GM18517 (cell line): ENCODE results near the gene CCDC136.

ENCODE experiments used
- ATAC-seq: cut with Tn5 transposase; IDR thresholded peaks from one replicate; pipeline ENCODE4 v1.9.1; 2021; ENCODE audit warnings: mild to moderate bottlenecking, moderate library complexity; ENCODE audit not compliant: unreplicated experiment

The CCDC136 gene

DNA sequence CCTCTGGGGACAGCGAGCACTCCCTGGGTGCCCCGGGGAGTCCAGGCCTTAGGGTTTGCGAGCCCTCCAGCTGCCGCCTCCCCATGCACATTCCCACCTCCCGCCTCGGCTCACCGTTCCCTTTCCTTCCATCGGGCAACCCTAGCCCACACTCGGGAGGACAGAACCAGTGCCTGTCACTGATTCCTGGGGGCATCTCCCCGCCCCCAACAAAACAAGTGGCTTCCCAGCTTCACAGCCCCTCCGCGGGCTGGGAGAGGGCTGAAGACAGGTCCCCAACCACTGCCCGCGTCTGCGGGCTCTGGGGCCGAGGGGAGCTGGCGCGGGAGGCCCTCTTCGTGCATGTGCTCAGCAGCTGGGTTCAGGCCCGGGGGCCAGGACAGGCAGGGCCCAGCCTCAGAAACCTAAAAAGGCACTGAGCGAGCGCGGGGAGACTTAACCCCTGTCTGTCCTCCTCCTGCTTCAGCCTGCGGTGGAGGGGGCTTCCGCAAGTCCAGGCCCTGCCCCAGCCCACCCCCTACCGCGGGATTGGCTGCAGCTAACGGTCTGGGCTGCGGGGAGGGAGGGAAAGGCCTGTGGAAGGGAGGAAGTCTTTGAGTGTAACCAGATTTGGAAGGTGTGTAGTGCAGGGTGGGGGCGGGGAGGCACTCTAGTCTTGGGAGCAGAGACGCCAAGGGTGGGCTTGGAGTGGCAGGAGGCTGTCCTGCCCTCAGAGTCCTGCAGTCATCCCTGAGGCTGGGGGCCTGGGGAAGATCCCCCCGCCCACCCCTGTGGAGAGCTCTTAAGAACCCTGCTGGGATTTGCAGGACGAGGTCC lies 39.6 kb downstream of the CCDC136 start:
- no peak for ATAC-seq

DNA sequence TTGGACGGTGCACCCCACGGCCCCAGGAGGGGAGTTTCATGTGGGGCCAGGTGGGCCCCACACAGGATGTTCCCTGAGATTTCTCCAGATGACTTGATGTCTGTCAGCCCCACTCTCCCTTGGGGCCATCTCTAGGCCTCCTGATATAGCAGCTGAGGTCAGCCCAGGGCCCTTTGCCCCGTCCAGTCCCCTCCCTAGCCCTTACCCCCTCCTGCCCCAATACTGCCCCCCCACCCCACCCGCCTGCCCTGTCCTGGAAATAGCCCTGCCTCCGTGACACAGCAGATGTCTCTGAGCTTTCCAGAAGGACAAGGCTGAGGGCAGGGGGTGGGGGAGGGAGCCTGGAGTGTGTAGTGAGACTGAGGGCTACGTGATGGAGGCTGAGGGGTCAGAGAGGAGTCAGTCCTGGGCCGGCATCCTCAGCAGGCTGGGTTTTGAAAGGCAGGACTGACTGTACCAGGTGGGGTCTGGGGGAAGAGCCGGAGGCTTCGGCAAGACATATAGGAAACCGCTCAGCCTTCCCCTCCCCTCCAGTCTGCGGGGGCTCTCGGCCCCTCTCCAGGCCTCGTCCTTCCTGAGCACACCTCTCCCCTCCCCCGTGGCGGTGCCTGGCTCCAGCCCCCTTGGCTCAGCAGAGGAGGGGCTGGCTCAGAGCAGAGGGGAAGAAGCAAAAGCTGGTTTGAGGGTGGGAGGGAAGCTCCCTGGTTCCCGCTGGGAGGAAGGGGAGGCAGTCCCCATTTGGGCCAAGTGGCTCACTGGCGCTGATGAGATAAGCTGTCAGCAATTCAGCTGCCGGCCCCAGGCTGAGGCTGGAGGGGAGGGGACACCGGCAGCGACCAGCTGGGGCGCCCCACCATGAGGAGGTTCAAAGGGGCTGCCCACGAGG lies 40.5 kb downstream of the CCDC136 start:
- ATAC-seq: no peak

DNA sequence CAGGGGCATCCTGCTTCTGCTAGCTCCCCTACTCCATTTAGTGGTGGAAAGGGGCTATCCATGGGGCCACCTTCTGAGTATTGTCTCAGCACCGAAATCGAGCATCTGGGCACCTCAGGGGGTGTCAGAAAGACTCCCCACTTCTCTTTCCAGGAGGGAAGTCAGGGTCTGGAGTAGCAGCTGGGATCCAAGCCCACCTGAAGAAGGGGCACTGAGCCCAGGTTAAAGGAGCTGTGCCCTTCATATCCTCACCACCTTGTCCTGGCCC lies 41.0 kb downstream of the CCDC136 start:
- ATAC-seq: no peak

DNA sequence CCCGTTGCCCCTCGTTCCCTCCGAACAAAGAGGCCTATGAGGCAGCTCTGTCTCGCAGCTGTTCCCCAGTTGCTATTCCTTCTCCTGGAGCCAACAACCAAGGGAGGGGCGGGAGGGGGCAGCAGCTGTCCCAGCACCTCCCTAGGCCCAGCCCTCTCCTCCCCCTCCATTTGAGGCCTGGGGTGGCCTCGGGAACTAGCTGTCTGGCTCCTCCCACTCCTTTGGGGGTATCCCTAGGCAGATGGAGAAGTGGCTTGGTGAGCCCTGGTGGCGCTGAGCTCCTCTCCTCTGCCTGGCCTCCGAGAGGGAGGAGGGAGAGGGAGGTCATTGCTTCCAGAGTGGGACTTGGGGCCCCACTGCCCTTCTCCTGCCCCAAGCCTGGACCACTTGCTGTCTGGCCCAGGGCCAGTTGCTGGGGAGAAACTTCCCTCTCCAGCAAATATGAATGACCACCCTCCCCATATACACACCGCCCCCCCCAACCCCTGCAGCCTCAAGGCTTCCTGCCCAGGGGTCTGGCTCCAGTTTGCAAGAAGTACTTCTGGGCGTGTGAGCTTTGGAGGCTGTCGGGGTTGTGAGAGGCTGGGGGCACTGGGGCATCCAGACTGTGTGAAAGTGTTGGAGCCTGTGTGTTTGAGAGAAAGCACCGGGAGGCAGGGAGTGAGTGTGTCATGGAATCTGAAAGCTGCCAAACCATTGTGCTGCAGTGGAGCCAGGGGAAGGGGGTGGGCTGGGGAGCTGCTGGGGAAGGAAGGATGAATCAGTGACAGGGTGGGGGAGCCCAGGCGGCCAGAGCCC lies 41.6 kb downstream of the CCDC136 start:
- ATAC-seq: no peak

DNA sequence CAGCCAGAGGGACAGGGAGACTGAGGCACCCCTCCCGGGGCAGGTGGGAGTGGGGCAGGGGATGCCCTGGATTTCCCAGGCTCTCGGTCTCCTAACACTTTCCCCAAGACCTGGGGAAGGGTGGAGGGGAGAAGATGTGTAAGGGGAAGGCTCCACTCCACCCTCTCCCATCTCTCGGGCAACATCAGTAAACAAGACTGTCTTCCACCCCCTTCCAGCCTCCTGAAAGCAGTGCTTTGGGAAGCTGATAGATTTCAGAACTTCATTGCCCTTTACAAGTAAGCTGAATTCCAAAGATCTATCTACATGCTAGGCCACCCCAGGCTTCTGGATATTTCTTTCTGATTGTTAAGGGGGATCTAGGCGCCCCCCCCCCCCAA lies 42.2 kb downstream of the CCDC136 start:
- no peak for ATAC-seq

DNA sequence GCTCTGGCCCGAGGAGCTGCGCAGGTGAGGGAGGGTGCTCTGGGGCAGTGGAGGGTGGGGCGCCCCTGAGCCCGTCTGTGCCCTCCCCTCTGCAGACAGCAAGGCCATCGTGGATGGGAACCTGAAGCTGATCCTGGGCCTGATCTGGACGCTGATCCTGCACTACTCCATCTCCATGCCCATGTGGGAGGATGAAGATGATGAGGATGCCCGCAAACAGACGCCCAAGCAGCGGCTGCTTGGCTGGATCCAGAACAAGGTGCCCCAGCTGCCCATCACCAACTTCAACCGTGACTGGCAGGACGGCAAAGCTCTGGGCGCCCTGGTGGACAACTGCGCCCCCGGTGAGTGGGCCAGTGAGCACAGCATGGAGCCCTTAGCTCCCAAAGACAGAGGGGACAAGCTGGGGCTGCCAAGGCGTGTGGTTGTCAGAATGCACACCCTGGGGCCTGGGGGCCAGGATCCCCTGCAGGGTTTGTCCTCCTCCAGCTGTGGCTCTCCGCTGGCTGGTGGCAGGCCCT lies 43.5 kb downstream of the CCDC136 start:
- ATAC-seq: no peak

DNA sequence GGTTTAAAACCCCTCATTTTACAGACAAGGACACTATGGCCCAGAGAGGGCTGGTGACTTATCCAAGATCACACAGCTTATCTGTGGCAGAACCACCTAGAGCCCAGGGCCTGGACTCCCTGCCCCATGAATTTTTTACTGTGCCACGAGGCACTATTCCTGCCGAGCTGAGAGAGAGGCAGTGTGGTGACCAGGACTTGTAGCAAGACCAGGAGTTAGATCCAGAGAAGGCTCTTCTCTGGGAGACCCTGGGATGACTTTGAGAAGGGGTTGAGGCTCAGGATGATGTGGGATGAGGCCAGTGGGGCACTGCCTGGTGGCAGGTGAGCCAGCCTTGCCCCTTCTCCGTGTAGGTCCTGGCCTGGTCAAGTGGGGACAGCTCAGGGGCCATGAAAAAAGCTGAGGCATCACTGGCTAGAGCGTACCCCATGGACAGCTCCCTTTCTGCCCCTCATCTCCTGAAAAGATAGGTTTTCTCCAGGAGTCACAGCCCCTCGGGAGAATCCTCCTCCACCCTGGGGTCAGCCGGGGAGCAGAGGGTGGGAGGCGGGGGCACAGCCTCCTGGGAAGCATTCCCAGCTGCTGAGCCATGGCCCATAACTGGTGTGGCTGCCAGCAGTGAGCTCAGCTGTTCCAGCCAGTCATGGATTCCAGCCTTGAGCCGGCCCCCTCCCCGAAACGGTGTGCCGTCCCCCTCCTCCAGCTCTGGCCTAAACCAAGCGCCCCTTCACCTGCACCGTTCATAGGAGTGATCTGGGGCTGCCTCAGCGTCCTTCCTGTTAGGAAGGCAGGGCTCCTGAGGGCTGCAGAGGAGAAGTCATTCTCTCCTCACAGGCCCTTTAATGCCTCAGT lies 44.2 kb downstream of the CCDC136 start:
- no peak for ATAC-seq

DNA sequence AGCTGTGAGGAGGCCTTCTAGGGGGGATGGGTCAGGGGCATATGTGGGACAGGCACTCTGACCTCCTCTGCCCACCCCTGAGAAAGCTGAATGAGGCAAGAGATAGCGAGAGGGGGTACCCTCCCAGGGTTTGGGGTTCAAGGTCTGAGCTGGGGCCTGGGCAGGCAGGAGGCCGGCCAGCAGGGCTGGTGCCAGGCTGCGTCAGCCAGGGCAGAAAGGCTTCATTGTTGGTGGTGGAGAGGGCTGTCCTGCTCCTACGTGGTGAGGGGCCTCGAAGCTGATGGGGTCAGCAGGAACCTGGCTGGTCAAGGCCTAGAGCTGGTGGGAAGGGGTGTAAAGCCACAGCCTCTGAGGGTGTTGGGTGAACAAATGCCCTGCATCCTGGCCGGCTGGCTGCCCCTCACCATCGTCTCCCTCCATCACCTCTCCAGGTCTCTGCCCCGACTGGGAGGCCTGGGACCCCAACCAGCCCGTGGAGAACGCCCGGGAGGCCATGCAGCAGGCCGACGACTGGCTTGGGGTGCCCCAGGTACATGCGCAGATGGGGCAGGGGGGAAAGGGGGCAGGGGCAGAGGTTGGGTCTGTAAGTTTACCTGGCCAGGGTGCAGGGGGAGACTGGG lies 45.1 kb downstream of the CCDC136 start:
- no peak for ATAC-seq

DNA sequence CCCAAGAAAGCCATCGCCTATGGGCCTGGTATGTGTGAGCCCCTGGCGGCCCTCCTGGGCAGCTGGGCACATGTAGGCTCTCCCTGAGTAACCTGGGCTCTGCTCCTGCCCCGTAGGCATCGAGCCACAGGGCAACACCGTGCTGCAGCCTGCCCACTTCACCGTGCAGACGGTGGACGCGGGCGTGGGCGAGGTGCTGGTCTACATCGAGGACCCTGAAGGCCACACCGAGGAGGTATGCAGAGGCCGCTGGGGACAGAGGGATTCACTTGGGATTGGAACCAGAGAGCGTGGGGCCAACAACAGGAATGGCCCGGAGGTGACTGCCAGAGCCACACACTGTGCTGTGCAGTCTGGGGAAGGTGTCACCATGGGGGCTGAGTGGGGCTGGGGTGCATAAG lies 45.8 kb downstream of the CCDC136 start:
- ATAC-seq: no peak

DNA sequence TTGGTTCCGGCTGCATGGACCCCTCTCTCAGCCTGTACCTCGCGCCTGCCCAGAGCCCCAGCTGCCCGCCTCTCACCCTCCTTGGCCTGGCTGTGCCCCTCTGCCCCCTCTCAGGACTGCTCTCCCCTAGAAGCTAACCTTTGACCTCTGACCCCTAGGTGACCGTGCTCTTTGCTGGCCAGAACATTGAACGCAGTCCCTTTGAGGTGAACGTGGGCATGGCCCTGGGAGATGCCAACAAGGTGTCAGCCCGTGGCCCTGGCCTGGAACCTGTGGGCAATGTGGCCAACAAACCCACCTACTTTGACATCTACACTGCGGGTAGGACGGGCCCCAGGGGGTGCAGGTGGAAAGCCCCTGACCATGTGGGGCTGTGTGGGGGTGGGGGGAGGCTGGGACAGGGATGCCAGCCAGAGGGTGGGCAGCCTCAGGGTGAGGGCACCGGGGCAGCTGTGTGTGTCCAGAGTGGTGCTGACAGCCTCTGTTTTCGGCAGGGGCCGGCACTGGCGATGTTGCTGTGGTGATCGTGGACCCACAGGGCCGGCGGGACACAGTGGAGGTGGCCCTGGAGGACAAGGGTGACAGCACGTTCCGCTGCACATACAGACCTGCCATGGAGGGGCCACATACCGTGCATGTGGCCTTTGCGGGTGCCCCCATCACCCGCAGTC lies 46.5 kb downstream of the CCDC136 start:
- no peak for ATAC-seq

DNA sequence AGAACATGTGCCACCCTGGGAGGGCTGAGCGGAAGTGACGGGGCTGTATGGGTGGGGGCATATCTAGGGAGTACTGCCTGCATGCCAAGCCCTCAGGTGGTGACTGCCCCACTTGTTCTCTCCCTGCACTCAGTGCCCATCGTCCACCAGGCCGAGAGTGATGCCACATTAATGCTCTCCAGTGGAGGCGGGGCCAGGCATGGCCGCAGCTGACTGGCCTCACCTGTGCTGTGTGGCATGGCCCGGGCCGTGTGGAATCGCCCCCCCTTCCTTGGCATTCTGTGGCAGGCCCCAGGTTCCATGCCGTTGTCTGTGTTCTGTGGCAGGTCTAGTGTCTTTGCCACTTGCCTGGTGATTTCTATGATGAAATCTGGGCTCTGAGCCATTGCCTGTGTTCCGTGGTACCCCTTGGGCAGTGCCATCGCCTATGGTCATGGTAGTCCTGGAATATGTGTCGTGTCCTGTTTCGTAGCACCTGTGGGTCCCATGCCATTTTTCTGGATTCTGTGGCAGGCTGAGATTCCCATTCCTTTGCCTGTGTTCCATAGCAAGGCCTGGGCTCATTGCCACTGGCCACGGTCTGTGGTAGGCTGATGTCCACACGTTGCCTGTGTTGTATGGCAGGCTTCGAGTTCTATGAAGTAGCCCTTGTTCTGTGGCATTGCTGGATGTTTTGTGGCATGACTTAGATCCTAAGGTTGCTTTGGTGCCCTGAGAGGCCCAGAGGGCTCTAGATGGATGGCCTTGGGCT lies 47.4 kb downstream of the CCDC136 start:
- ATAC-seq: no peak

DNA sequence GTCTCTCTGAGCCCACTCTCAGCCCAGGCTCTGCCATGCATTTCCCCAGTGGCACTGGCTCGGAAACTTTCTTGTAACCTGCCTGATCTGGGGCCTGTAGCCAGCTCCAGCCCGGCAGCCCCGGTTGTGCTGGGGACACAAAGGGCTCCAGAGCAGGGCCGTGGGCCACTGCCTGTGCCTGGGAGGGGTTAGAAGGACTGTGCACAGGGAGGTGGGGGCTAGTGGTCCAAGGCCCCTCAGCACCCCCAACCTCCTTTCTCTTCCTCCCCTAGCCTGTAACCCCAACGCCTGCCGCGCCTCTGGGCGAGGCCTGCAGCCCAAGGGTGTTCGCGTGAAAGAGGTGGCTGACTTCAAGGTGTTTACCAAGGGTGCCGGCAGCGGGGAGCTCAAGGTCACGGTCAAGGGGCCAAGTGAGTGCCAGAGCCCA lies 48.0 kb downstream of the CCDC136 start:
- ATAC-seq: no peak

DNA sequence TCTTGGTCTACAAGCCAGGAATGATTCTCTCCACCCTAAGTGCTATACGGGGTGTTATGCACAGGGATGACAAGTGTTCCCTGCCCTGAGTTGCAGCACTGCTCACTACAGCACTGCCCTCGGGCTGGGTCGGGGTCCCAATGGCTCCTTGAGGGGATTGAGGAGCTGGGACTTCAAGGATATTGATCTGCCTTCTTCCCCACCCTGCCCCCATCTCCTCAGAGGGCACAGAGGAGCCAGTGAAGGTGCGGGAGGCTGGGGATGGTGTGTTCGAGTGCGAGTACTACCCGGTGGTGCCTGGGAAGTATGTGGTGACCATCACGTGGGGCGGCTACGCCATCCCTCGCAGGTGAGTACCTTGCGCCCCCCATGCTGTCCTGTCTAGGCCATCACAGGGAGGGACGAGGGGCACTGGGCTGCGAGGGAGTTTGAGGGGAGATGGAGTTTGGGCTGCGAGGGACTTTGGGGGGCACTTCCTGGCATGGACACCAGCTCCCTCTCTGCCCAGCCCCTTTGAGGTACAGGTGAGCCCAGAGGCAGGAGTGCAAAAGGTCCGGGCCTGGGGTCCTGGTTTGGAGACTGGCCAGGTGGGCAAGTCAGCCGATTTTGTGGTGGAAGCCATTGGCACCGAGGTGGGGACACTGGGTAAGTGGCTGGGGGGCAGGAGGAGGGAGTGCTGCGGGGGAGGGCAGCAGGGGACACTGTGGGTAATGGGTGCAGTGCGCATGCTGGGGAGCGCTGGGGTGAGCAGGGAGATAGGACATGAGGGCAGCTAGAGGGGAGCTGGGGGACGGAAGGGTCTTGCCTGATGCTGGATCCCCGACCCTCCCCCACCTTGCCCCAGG lies 48.8 kb downstream of the CCDC136 start:
- no peak for ATAC-seq

DNA sequence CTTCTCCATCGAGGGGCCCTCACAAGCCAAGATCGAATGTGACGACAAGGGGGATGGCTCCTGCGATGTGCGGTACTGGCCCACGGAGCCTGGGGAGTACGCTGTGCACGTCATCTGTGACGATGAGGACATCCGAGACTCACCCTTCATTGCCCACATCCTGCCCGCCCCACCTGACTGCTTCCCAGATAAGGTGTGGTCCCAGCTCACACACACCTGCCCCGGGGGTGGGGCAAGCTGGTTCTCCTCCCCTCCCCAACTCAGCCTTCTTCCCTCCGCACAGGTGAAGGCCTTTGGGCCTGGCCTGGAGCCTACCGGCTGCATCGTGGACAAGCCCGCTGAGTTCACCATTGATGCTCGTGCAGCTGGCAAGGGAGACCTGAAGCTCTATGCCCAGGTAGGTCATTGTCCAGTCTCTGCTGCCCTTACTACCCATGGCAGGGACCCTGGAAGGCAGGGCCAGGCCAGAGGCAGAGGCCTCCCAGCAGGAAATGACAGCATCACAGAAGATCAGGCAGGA lies 49.5 kb downstream of the CCDC136 start:
- no peak for ATAC-seq

DNA sequence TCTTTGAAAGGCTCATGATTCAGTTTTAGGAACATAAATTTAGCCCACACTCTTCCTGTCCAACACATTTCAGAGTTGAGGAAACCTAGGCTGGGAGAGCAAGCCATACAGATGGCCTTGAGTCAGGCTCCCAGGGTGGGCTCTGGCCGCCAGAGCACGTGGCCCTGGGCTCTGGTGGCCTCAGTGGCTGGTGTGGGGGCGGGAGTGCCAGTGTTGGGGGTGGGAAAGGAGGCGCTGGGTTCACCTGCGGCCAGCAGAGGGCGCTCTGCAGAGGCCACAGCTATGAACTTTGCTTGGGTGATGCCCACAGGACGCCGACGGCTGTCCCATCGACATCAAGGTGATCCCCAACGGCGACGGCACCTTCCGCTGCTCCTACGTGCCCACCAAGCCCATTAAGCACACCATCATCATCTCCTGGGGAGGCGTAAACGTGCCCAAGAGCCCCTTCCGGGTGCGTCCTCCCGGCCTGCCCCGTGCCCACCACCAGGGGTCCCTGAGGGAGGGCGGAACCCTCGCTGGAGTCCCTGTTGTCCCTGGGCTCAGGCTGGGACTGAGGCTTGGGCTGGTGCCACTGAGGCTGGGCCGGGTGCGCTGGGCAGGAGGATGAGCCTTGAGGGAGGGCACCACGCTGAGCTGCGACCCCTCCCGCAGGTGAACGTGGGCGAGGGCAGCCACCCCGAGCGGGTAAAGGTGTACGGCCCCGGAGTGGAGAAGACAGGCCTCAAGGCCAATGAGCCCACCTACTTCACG lies 50.3 kb downstream of the CCDC136 start:
- no peak for ATAC-seq

DNA sequence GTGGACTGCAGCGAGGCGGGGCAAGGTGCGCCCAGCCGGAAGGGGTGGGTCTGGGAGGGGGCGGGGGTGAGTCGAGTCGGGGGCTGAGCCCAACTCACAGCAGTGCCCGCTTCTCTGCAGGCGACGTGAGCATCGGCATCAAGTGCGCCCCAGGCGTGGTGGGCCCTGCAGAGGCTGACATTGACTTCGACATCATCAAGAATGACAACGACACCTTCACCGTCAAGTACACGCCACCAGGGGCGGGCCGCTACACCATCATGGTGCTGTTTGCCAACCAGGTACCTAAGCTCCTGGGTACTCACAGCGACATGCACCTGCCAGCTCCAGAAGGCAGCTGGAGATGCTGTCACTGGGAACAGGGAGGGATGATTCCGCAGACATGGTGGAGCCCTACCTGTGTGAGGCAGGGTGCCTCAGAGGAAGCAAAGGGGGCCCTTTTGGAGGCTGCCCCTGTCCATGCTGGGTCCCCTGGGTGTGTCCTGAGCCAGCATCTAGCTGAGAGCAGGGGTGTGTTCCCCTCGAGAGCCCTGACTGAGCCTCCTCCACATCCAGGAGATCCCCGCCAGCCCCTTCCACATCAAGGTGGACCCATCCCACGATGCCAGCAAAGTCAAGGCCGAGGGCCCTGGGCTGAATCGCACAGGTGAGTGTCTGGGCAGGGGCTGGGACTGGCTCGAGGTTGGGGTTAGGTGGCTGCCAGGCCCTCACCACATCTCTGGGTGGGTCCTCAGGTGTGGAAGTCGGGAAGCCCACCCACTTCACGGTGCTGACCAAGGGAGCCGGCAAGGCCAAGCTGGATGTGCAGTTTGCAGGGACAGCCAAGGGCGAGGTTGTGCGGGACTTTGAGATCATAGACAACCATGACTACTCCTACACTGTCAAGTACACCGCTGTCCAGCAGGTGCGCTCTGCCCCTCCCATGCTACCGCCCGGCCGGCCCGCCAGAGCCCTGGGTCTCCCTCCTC lies 51.2 kb downstream of the CCDC136 start:
- no peak for ATAC-seq
